Measurements from ENCODE around the gene HNRNPM. TPM values are rescaled to one million over a fixed set of nuclear protein-coding genes. Genes with fewer than 3 reads are reported as not detected.

Gene HNRNPM
- total RNA-seq, 1 donor from 2014 or later, result 317 TPM

GRCh38 chr19:8397746-8398310 is 46.9 kb upstream of the HNRNPM start:
- Mint-ChIP-seq H3K36me3 (peaks cover 9% of the 10 kb centered on the region), H3K9me3 (no peaks in the 10 kb centered on the region), H3K27ac (peak overlapping the region; percentile 94), H3K4me1 (ENCODE audit: unreplicated experiment) (peaks cover 14% of the 10 kb centered on the region), H3K27me3 (no peaks in the 10 kb centered on the region), H3K4me3 (no peak overlapping the region)
- no peak for DNase-seq (ENCODE audit: extremely low spot score, unreplicated experiment)
- TF ChIP-seq CTCF (conservative IDR thresholded peaks at IDR 0.05), result no peak

GRCh38 chr19:8398311-8398771 is 46.4 kb upstream of the HNRNPM start:
- TF ChIP-seq CTCF (conservative IDR thresholded peaks at IDR 0.05), result no peak
- H3K36me3 Mint-ChIP-seq, result peaks cover 9% of the 10 kb centered on the region
- H3K27me3 Mint-ChIP-seq, result no peaks in the 10 kb centered on the region
- H3K4me3 Mint-ChIP-seq, result no peak overlapping the region
- H3K4me1 Mint-ChIP-seq (ENCODE audit: unreplicated experiment), result peaks cover 10% of the 10 kb centered on the region
- DNase-seq (ENCODE audit: extremely low spot score, unreplicated experiment), result no peak
- no peaks in the 10 kb centered on the region for H3K9me3 Mint-ChIP-seq
- no peak overlapping the region for H3K27ac Mint-ChIP-seq

GRCh38 chr19:8399681-8400188 is 45.0 kb upstream of the HNRNPM start:
- TF ChIP-seq CTCF (conservative IDR thresholded peaks at IDR 0.05), result no peak
- no peak overlapping the region for H3K4me3 Mint-ChIP-seq
- H3K36me3 Mint-ChIP-seq, result peaks cover 12% of the 10 kb centered on the region
- H3K27me3 Mint-ChIP-seq, result no peaks in the 10 kb centered on the region
- peaks cover 10% of the 10 kb centered on the region for H3K4me1 Mint-ChIP-seq (ENCODE audit: unreplicated experiment)
- no peaks in the 10 kb centered on the region for H3K9me3 Mint-ChIP-seq
- DNase-seq (ENCODE audit: extremely low spot score, unreplicated experiment), result no peak
- no peak overlapping the region for H3K27ac Mint-ChIP-seq

- no peak for DNase-seq (ENCODE audit: extremely low spot score, unreplicated experiment)
- no peak for TF ChIP-seq CTCF (conservative IDR thresholded peaks at IDR 0.05)
- H3K27me3 Mint-ChIP-seq, result no peaks in the 10 kb centered on the region
- peaks cover 6% of the 10 kb centered on the region for H3K4me1 Mint-ChIP-seq (ENCODE audit: unreplicated experiment)
- H3K4me3 Mint-ChIP-seq, result no peak overlapping the region
- H3K9me3 Mint-ChIP-seq, result no peaks in the 10 kb centered on the region
- H3K27ac Mint-ChIP-seq, result peak overlapping the region; percentile 34
- H3K36me3 Mint-ChIP-seq, result peaks cover 9% of the 10 kb centered on the region
These were observed 42.8 kb upstream of the HNRNPM start for GRCh38 chr19:8401981-8402411.

- peaks cover 6% of the 10 kb centered on the region for H3K36me3 Mint-ChIP-seq
- no peaks in the 10 kb centered on the region for H3K27me3 Mint-ChIP-seq
- H3K4me3 Mint-ChIP-seq, result no peak overlapping the region
- no peaks in the 10 kb centered on the region for H3K4me1 Mint-ChIP-seq (ENCODE audit: unreplicated experiment)
- no peak overlapping the region for H3K27ac Mint-ChIP-seq
- no peak for DNase-seq (ENCODE audit: extremely low spot score, unreplicated experiment)
- TF ChIP-seq CTCF (conservative IDR thresholded peaks at IDR 0.05), result no peak
- no peaks in the 10 kb centered on the region for H3K9me3 Mint-ChIP-seq
These were observed 41.5 kb upstream of the HNRNPM start for GRCh38 chr19:8403098-8403819.

Data from type B pancreatic cell (in vitro differentiated cells).